Measurements from ENCODE around the gene IGF1R. TPM values are rescaled to one million over a fixed set of nuclear protein-coding genes. Genes with fewer than 3 reads are reported as not detected.

IGF1R gene
- total and polyA plus RNA-seq, 2 of the 8 experiments (the other 6 are each of a cell fraction or from before 2014, with no cell fraction given), result 32.9 to 109 TPM

DNA sequence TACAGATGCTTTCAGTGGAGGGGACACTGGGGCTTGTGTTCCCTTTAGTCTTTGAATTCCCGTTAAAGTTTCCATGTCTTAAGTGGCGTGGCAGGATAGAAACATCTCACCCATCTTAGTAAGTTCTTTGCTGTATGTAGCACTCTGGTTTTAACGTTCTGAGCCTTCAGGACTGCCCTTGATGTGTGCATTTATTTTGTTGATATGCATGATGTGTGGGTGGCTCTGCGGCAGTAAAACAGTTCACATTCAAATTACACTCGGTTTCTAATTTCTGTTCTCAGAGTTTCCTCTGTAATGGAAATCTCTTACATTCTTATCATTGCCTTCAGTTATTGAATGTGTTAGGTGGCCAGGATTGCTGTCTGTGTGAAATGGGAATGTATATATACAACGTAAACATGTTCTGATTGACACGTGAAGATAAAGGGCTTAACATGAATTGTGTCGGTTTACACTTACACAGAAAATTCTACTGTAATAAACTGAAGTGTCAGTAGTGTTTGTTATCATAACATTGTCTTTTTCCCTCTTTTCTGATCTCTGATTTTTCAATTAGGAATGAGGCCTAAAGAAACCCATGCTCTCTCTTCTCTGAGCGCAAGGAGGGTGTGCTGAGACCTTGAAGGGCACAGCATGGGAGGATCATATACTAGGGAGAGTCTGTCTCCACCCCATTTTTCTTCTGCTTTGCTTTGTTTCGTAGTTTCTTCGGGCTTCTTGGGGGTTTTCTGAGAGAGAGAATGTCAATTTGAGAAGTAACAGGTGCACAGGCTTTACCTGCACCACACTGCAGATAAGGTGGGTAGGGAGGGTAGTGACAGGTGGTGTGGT is 51.5 kb downstream of the IGF1R start (continued):
- TF ChIP-seq, protein P1, sequence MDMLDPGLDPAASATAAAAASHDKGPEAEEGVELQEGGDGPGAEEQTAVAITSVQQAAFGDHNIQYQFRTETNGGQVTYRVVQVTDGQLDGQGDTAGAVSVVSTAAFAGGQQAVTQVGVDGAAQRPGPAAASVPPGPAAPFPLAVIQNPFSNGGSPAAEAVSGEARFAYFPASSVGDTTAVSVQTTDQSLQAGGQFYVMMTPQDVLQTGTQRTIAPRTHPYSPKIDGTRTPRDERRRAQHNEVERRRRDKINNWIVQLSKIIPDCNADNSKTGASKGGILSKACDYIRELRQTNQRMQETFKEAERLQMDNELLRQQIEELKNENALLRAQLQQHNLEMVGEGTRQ (IDR thresholded peaks at IDR 0.05; ENCODE audit: low read length), result no peak
- TF ChIP-seq SP1 (IDR thresholded peaks at IDR 0.05; ENCODE audit: low read depth, low read length) (no peak), JUND (IDR thresholded peaks at IDR 0.05; ENCODE audit: low read length) (no peak), CBX8 (IDR thresholded peaks at IDR 0.05; ENCODE audit: borderline replicate concordance, low read depth, low read length) (no peak), BRCA1 (IDR thresholded peaks at IDR 0.05; ENCODE audit: low read depth, low read length) (no peak), EZH2 (IDR thresholded peaks at IDR 0.05; ENCODE audit: low read depth, low read length, severe bottlenecking) (no peak), SRF (IDR thresholded peaks at IDR 0.05; ENCODE audit: low read depth, low read length) (no peak), TEAD4 (IDR thresholded peaks at IDR 0.05; ENCODE audit: low read depth, low read length) (no peak)
